NCI-H2227 (cell line): ENCODE results near the gene SPSB3.

ENCODE experiments used
- DNase-seq: peaks from one replicate; lab custom pipeline; 2025; ENCODE audit not compliant: unreplicated experiment; lab: John Stamatoyannopoulos, UW

The SPSB3 gene

DNA sequence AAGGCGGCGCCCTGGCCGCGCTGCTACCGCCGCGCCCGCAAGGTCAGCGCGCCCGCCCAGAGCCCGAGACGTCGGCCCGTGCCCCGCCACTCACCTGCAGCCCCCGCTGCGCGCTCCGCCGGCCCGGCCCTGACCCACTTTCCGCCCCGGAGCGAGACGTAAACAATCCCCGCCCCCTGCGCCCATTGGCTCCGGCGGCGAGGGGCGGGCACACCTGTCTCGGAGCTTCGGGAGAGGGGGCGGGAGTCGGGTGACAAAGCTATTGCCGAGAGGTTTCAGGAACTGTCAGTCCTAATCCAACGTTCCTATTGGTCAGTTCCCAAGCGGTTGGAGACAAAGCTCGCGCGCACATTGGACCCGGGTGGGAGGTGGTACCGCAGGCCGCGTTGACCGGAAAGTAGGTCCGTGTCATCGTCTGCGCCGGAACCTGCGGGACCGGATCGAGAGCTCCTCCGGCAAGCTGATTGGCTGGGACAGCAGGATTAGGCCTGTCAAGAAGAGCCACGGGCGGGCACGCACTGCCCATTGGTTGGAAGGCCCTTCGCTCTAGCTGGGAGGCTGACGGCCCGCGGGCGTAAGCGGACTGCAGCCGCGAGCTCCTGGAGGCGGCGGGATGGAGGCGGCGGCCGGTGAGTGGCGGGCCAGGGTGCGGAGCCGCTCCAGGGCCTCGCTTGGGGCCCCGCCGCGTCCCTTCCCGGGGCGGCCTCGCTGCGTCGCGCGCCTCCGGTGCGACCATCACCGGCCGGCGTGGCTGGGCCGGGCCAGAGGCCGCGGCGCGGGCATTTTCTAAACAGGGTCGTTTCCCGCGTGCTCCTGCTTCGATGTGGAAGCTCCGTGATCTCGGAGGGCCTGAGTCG lies at the start of gene SPSB3, which contains the start of gene NUBP2:
Gene SPSB3 (minus strand): TSS at position 164 of the 857 bp plus-strand sequence. CDS start 1,088 bp downstream, outside the sequence.
Gene NUBP2 (plus strand): TSS at position 553 of the 857 bp plus-strand sequence. CDS start 61 bp downstream, at position 614.
- DNase-seq: peak; percentile 100

DNA sequence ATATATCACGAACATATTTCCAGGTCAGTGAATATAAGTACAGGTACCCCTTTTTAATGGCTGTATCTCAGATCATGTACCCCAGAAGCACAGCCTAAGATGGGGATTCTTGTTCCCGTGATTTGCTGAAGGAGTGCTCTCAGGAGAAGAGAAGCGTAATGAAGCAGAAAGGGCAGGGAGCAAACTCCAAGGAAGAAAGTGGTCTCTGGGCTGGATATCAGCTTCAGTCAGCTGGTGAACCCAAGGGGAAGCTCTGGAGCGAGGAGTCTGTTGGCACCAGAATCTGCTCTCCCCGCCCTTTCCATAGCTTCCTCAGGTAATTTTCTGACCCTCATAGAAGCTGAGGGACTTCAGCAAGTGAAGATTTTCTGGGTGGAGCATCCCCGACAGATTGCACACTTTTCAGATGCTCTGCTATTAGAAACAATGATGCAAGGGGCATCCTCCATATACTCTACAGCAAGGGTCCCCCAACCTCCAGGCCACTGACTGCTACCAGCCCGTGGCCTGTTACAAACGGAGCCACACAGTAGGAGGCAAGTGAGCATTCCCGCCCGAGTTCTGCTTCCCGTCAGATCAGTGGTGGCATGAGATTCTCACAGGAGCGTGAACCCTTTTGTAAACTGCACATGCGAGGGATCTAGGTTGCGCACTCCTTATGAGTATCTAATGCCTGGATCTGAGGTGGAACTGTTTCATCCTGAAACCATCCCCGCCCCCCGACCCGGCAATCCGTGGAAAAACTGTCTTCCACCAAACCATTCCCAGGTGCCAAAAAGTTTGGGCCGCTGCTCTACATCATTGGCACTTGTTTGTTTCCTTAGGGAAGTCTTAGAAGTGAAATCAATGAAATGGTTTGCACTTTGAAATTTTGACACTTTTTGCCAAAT lies 49.1 kb upstream of the SPSB3 start:
- no peak for DNase-seq

DNA sequence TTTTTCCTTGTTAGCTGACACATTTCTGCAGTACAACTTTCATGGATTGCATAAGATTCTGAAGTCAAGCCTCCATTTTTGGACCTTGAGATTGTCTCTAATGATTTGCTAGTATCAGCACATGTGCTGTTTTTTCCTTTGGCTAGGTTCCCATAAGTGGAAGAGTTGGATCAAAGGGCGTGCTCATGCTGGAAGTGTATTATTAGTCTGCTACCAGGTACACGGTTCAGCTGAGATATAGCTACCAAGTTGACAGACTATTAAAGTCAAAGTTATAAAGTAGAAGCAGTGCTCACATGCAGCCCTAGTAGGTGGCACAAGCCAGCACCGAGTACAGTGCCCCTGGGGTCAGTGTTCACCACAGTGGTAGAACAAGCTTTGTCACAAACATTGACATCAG lies 47.8 kb upstream of the SPSB3 start:
- no peak for DNase-seq

DNA sequence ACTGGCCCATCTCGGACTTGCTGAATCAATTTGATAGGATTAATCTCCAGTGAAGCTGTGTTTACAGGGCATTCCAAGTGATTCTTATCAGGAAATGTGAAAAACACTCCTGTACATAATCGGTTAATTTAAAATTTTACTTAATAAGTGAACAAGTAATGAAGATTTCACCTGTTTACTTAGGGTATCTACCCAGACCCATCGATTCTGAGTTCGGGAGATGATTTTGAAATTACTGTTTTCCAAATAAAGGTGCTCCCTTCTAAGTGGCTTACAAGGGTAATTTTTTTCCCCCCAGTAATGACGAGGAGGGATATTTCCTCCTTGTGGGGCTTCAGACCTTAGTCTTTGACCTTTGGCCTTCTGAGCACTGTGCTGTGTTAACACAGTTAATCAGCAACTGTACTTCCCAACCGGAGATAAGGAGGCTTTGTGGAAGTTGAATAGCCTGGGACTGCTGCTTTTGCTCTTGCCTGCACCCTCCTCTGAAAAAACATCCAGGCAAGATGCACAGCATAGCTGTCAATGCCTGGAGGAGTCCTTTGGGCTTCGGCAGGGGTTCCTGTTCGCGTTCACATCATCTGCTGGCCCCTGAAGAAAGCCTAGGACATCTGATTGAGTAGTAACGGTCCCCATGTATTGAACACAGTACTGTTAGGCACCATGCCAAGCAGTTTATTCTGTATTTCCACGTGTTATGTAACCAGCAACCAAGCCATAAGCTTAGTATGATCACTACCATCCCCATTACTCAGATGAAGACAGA lies 46.5 kb upstream of the SPSB3 start:
- no peak for DNase-seq

DNA sequence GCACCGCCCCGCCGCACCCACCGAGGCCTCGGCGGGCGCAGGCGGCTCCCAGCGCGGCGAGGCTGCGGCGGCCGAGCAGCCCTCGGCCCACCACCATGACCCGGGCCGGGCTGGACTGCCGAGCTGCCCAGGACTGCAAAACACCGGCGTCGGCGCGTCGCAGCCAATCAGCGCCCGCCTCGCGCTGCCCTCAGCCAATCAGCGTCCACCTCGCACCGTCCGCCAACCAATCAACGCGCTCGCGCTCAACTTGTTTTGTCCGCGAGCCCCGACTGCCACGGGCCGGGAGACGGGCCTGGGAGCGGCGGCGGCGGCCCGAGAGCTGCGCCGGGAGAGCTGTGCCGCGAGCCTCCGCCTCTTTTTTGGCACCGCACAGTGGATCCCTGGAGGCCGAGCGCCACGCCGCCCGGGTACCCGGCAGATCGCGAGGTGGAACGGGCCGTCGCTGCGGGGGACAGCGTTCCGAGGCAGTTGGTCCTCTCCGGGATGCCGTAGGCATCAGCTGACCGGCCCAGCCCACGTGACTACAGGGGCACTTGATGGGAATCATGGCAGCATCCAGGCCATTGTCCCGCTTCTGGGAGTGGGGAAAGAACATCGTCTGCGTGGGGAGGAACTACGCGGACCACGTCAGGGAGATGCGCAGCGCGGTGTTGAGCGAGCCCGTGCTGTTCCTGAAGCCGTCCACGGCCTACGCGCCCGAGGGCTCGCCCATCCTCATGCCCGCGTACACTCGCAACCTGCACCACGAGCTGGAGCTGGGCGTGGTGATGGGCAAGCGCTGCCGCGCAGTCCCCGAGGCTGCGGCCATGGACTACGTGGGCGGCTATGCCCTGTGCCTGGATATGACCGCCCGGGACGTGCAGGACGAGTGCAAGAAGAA lies 44.6 kb upstream of the SPSB3 start, which contains the start of the genes FAHD1 and HAGH:
Gene FAHD1 (plus strand): TSS at position 516 of the 883 bp plus-strand sequence. CDS start 33 bp downstream, at position 549.
Gene HAGH (minus strand): TSS at position 135 of the 883 bp plus-strand sequence. CDS start 38 bp downstream, at position 97.
- DNase-seq: peak; percentile 96

GRCh38 chr16:1825864-1826690 lies 43.7 kb upstream of the SPSB3 start:
- DNase-seq: peak; percentile 88

DNA sequence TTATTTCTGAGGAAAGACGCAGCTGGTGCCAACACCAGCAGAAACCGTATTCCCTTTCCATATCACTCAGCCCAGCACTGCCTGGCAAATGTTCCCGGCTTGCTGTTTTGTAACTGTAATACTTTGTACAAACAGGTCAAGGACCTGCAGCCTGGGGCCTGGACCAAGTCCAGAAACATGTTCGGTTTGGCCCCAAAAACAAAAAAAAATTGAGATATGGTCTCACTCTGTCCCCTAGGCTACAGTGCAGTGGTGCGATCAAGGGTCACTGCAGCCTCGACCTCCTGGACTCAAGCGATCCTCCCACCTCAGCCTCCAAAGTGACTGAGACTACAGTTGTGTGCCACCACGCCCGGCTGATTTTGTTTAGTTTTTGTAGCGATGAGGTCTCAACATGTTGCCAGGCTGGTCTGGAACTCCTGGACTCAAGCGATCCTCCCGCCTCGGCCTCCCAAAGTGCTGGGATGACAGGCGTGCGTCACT lies 43.1 kb upstream of the SPSB3 start:
- DNase-seq: no peak

DNA sequence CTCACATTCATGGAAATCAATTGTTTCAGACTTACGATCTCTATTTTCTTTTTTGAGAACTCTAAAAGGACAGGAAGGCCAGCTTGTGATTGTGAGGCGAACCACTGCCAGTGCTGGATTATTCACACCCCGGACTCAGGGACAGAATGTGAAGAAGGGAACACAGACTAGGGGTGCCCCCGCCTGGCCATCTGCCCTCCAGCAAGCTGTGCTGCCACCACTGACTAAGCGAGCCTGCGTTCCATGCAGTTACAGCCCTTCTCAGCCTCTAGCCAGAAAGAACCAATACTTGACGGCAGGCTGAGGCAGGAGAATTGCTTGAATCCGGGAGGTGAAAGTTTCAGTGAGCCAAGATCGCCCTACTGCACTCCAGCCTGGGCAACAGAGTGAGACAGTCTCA lies 41.5 kb upstream of the SPSB3 start:
- no peak for DNase-seq

DNA sequence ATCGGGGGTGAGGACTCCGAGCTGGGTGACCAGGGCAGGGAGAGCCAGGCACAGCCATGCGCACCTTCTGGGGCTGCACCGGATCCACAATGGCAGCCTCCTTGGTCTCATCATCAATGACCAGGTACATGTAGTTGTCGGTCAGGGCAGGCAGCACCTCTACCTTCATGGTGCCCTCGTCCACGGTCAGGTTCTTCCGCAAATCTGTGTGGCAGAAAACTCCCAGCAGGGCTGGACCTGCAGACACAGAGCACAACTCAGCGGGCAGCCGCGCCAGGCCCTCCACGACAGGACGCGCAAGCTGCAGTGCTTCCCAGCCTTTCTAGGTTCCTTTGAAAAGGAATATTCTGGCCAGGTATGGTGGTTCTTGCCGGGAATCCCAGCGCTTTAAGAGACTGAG lies 40.4 kb upstream of the SPSB3 start:
- no peak for DNase-seq

DNA sequence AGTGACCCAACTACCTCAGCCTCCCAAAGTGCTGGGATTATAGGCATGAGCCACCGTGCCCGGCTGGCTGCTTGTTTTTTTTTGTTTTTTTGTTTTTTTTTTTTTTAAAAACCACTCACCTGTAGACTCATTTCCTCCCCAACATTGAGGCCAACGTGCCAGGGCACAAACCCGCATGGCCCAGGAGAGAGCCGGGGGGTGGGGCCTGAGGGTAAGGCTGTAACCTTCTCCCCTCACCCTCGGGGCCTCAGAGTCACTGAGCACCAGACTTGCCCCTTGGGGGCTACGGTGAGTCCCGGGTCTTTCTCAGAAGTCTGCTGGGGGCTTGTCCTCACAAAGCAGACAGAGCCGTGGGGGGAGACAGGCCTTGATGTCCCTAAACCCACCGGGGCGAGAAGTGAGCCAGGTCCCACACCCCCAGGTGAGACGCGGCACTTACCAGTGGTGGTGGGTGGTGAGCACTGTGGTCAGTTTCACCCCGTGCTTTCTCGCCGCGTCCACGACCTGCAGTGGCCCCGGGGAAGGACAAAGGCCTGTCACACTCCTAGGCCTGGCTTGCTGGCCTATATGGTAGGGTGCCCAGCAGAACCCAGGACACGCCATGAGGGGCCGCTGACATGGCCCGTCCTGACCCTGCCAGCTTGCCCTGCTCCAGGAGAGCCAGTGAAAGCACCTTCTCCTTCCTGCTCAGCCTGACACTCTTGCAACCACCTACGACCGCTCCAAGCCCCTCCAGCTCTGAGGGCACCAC lies 39.7 kb upstream of the SPSB3 start:
- DNase-seq: no peak

- no peak for DNase-seq
These were observed 38.5 kb upstream of the SPSB3 start for GRCh38 chr16:1820946-1821290.

DNA sequence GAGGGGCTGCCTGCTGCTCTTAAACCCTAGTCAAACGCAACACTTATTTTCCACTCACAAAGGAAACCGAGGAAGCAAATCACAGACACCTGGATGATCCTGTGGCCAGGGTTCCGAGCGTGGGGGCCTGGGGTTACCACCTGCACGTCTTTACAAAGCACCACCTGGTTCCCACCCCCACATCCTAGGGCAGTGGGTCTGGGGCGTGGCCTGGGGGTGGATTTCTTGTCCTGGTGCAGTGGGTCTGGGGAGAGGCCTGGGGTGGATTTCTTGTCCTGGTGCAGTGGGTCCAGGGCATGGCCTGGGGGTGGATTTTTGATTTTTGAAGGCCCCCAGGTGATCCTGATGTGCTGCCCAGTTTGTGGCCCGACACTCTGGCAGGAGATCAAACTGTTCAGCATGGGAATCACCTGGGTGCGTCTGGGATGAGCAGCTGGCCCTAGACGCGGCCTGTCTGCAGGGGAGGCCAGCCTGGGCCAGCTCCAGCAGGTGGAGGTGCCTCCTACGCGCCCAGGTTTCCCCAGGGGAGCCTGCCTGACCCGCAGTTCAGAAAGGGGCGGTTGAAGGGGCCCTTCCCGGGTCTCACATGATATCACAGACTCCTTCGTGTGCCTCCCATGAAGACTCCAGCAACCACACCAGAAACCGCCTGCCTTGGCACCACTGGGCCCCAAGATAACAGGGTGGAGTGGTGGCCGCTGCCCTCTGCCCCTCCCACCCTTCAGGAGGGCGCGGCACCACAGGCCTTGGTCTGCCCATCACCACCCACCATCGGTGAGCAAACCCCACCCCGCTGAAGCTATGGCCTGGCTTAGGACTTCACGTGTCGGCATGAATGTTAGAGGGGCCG lies 38.0 kb upstream of the SPSB3 start:
- no peak for DNase-seq

GRCh38 chr16:1819611-1820010 lies 37.2 kb upstream of the SPSB3 start:
- DNase-seq: no peak

DNA sequence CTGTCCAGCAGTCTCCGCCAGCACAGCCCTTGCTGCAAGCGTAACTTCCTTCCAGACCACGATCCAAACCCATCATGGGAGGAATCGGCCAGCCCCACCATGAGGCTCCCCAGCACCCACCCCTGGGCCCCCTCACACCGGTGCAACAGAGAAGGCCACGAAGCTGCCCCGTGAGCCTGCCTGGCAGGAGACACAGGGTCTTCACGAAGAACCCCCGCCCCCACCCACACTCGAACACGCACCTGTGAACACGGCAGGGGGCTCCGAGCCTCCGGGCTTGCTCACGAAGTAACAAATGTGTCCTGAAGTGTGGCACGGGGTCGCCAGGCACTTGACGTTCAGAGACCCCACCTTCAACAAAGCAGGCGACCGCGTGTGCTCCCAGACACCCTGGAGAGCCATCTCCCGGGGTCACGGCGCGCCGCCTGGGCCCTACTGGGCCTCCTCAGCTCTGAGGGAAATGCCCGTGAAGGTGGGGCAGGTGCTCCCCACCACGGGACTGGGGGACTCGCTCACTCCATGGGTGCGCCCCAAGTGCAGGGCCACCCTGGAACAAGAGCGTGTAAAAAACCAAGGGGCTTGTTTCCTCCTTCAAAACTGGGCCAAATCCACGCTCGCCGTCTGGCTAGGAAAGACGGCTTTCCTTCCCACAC lies 36.6 kb upstream of the SPSB3 start:
- no peak for DNase-seq

DNA sequence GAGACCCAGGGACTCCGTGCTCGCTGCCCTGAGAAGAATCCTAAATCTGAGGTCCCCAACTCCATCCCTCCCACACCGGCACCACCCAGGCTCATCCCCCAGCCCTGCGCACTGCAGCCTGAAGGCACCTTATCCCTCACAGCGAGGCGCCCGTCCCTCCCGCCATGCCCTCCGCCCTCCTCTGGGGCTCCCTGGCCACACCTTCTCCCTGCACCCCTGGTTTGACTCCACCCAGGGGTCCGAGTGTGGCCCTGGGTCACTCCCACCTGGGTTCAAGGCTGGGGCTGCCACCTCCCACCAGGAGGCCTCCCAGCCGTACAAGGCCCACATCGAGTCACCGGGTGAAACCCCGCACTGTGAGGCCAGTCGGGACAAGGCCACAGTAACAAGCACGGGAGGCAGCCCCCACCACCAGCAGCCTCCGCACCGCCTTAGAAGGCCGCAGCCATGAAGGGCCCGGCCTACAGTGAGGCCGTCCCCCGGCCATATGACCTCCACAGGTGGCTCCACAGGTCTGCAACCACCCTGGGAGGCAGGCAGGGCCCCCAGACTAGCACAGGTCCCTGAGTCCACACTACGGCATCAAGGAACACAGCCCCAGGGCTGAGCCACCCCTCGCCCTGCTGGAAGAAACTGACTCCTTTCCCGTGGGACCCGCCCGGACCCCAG lies 36.0 kb upstream of the SPSB3 start:
- no peak for DNase-seq

GRCh38 chr16:1817716-1818115 lies 35.3 kb upstream of the SPSB3 start:
- no peak for DNase-seq
